Endometrium (tissue), 2 donors: ENCODE results near the gene CHL1.
A peak's percentile ranks its signal among the peaks of the same experiment; 100 is the strongest.

Source experiments
- FAIRE-seq: peaks from 2 replicates; lab custom pipeline; 2012; peaks lifted over from hg19 to GRCh38; lab: Jason Lieb, UNC
- donor health status: control.
- donor health status: control.

CHL1 gene

DNA sequence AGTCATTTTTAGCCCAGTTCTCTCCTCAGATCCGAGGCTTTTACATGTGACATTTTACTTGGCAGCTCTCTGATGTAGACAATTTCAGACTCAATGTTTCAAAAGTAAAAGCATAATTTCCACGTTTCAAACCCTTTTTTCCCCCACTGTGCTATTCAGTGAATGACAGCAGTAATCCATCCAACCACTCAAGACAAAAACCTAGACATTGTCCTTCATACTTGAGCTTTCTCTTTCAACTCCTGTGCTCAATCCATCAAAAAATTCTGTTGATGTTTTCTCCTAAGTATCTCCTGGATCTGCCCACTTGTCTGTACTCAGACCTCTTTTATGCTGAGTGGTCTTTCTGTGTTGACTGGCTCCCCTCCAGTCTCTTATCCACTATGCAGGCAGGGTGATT lies 214.7 kb downstream of the CHL1 start:
- no peak for FAIRE-seq

DNA sequence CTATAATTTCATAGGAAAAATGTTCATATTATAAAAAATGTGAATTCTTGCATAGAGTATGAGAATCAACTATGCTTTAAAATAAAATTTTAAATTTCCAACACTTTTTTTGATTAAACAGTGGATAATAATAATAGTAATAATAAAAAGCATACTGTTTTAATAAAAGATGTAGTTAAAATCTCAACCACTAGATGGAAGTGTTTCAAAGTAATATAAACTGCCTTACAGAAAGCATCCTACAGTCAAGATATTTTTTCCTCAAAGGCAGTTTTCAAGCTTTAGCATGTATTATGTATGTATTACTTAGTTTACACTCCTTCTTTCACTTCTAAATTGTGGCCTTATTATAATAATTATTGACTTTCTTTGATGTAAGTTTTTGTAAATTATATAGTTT lies 217.5 kb downstream of the CHL1 start:
- peak; percentile 82 for FAIRE-seq

DNA sequence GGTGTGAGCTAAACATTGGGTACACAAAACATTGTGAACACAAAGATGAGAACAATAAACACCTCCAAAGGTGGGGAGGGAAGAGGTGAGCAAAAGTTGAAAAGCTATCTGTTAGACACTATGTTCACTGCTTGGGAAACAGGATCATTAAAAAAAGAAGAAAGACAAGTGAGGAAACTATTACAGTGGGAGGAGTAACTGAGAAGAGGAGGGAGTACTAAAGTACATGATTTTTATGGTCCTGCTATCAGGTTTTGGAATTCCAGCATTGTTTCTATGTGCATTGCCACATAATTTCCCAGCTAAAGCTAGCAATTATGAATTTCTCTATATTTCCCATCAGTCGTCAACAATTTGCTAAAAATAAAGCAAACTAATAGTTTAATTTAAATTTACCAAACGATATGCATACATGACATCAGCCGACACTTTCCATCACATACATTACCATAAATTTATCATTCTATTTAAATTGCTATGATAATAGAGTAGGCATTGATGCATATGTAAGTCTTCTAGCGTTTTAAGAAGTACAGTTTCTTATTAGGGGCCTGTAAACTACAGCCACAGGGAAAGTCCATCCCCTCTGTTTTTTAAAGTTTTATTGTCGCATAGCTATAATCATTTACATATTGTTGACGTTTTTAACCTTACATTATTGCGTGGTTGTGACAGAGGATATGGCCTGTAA lies 221.8 kb downstream of the CHL1 start:
- no peak for FAIRE-seq

DNA sequence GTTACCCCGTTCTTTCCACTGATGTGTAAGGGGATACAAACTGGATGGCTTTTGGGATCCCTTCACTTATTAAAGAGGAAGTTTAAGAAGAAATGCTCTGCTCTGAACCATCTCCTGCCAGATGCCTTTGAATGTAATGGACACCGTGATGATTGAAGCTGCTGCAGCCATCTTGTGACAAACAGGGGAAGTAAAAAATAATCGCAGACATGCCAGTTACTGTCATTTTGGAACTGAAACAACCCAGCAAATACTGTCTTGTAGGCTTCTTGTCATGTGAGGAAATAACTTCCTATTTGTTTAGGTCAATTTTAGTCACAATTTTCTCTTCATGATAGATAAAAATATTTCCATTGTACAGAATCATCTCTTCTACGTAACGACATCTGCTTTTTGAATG lies 224.0 kb downstream of the CHL1 start:
- no peak for FAIRE-seq

DNA sequence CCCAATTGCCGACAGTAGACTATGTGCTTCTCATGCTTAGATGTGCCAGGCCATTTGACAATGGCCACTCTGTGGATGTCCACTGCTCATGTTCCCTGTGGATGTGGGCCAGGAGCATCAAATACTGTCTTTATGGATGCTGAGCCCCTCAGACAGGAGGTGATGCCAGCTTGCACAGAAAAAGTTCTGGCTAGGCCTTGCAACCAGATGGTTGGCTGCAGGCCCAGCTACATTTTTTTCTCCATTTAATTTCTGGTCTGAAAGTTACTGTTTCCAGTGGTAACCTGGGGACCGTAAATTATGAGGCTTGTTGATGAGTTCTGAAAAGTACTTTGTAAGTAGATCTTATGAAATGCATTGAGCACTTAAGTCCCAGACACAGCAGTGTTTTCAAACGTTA lies 228.5 kb downstream of the CHL1 start:
- FAIRE-seq, result no peak

DNA sequence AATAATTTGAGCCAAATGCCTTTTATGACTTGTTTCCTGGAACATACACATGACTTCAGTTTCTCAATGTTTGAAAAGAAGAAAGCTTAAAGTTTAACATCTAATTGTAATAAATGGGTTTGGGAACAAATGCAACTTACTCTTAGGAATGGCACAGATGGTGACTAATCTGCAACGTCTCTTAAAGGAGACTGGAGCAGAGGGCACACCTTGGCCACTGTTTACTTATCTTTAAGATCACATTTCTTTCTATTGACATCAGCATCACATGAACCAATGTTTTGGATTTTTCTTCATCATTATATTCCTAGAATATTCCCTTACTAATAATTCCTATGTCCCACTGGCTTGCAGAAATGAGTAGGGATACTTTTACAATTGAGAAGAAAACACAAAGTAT lies 229.5 kb downstream of the CHL1 start:
- no peak for FAIRE-seq

DNA sequence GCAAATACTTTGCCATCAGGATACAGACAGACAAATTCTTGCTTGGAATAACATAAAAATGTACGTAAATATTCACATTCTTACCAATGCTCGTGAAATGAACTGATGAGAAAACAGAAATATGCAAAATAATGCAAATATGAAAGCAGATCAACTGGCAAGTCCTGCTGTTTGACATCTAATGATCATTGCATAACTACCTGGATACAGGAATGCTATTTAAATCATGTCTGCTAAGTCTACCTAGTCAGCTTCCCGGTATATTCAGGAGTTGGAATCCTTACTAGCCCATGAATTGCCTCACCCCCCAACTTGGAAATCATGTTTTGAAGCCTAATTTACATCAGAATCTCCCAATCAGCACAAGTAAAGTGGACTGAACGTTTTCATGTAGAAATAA lies 230.6 kb downstream of the CHL1 start:
- no peak for FAIRE-seq

DNA sequence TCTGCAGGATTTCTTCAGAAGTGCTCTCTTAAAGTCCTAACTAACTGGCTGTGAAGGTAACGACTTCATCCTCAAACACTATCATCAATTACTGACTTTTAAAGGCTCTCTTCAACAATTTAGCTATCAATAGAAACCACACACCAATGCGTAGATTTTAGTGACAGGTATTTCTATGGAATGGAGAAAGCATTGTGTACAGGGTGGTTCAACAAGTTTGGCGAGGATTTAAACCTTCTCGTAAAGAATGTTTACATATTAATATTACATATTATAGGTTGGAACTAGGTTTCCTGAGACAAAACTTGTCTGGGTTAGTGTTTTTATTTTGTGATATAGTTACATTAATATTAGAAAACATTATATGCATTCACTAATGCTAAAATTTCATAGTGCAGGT lies 233.6 kb downstream of the CHL1 start:
- FAIRE-seq, result no peak

DNA sequence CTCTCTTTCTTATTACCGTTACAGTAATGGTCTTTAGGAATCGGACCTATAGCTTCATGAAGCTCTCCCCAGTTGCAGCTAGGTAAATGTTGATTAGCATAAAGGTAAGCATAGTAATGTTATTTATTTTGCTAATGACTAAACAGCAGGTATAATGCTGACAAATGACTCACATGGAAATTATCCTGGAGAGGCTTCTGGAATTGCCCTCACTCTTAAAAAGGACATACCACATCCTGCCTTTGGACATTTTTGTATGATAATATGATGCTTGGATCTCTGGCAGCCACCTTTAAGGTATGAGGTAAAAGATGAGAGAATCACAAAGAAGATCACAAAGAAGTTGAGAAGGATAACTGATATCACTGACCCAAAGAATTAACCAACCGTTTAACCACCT lies 238.6 kb downstream of the CHL1 start:
- no peak for FAIRE-seq

DNA sequence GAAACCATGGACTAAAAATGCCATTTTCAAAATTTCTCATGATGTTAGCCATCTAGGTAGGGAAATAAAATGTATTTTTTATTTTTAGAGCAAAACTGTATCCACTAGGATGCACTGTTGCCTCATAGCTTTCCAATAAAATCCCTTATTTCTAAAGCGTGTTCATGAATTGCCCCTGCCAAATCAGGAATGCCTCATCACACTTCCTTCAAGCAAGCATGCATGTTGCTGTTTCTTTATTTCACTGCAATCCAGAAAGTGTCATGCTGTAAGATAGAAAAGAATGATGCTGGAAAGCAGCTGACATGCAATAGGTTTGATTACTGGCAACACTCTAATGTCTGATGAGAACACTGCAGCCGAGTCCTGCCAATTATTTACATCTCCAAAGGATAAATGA lies 239.5 kb downstream of the CHL1 start:
- FAIRE-seq, result no peak

DNA sequence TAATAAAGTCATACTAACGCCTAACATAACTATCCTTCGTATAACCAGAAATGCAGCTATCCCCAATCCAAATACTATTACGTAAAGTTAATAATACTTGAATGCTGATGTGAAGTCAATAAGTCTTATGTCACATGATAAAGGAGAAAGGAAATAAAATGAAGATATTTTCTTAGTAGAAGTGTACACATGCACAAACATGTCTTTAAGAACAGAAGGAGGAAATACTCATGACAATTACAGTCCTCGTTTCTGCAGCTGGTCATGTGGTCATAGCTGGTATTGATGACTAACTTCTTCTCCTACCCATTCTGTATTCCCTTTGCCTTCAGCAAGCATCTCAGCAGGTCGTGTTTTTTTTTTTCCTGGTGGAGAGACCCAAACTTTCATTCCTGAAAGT lies 244.3 kb downstream of the CHL1 start:
- FAIRE-seq, result no peak

DNA sequence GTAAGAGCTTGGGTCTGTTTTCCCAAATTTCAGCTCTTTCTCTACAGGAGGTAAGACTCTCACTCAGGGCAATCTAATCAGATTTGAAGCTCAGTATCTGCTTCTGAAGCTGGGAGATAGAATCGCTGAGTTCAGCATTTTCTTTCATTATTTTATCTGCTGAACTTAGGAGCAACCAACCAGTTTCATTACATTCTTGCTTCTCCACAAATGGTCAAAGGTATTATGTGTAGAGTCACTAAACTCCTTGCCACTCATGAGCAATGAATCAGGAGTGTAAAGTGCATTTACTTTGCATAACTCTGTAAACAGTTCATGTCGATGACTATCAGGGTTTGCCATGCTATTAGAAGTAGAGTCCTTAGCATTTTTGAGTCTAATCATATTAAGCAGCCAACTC lies 249.4 kb downstream of the CHL1 start:
- no peak for FAIRE-seq

DNA sequence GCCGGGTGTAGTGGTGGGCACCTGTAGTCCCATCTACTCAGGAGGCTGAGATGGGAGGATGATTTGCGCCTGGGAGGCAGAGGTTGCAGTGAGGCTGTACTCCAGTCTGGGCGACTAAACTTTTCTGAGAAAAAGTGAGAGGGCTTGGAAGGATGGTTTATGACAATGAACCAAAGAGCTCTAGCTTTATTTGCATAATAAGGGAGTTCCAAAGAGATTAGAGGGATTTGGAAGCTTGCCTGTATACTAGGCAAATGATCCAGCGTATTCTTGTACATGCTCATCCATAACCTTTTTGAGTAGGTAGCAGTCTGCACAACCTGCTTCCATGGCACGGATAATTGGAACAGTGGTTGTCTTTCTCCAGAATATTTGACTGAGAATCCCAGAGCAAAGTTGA lies 251.1 kb downstream of the CHL1 start:
- FAIRE-seq, result no peak

DNA sequence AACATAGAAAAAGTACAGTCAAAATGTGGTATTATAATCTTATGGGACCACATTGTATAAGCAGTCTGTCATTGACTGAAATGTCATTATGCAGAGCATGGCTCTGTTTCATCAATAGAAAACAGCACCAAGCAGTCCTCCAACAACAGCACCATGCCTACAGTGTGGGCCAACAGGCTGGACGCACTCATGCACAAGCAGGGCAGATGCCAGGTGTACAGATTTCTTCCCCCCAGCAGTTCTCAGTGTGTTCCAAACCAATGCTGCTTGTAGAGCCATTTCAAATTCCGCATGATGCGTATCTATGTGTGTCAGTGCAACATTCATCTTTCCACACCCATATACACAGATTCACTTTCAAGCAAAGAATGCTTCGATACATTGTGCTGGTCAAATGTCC lies 253.1 kb downstream of the CHL1 start:
- FAIRE-seq, result no peak

DNA sequence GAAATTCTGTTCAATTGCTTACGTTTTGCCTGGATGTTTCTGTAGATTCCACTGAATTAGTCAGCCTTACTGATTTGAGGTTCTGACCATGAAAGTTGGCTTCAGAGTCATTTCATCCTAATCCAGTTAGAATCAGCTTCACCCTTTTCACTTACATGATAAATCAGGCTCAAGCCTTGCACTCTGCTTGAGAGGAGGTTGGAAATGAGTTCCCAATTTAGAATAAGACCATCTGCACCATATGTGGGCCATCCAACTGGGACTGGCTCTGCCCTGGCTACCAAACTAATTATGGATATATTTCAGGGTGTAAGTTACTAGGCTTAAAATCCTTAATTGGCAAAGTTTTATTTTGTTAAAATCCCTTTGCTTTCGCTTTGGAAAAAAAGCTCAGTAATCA lies 255.7 kb downstream of the CHL1 start:
- no peak for FAIRE-seq

DNA sequence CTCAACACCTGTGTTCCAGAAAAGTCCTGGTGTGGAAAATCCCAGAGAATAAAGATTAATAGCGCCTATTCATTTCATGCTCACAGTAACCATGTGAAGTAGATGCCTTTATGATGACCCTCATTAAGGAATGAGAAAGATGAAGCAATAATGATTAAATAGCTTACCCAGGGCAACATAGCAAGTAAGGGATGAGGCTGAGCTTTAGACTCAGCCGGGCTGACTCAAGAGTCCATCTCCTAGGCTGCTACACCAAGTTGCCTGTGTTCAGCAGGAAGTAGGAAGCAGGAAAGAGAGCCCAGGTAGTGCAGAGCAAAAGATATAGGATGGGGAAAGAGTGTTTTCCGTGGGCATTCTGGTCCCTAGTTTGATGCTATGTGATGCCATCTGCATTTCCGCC lies 256.5 kb downstream of the CHL1 start:
- FAIRE-seq, result no peak

DNA sequence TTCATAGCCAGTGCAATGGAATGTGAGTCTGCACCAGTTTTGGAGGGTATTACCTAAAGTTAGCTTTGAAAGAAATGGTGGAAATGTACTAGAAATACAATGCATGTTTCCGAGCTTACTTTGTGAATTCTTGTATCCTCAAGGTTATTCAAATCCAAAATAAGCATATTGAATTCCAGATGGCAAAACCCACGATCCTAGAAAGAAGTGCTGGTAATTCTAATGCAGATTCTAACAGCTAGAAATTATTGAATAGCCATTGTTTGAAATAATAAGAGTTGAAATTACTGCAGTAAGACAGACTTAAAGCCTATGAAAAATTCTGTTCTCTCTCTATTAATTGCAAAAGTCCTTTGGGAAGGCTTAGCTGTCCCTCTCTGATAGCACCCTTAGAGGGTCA lies 258.4 kb downstream of the CHL1 start:
- FAIRE-seq, result no peak

DNA sequence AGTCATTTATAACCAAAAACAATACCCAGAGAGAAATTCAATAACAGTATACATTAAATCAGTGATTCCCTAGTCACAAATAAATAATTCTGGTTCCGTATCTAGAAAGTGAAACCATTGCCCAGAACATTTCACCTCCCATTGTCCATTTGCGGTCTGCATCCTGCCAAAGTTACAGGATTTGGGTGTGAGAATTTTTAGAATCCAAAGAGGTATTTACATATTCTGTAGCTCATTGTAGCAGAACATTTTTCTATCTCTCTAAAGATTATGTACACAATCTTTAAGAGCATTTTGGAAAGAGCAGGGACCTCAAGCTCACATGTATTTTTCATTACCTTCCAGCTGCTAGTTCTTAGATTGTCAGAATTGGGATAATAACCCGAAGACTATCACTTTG lies 261.6 kb downstream of the CHL1 start:
- FAIRE-seq, result no peak

DNA sequence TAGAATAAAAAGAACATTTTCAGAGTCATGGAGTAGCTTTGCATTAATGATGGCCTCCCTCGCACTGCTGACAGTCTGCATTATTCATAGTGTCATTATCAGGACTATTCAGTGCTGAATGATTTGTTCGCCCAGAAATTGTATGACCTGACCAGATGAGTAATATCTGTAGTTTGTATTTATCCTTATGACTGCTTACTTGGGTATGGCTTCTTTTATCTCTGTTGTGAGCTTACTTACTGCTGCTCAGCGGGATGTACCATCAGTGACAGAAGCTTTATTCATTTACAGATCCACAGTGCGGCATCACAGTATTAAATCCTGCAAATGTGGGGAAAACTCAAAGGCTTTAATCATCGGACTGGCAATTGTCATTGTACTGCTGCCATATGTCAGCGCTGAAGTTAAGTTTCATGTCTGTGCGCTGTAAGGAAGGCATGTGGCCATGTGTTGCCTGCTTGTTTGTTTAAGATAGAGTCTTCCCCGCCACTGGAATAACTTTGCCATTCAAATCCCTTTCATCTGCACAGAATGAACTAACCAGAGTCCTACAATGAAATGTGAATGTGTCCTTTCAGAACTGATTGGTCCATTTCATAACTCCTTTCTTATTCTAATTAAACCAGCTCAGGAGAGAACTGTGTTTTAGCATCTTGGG lies 262.2 kb downstream of the CHL1 start:
- no peak for FAIRE-seq
